ENCODE data around the gene PTPRT. TPM values are rescaled to one million over a fixed set of nuclear protein-coding genes. Genes with fewer than 3 reads are reported as not detected.

PTPRT gene
- total and polyA plus RNA-seq, 2 donors = 0.09 to 1.9 TPM

DNA sequence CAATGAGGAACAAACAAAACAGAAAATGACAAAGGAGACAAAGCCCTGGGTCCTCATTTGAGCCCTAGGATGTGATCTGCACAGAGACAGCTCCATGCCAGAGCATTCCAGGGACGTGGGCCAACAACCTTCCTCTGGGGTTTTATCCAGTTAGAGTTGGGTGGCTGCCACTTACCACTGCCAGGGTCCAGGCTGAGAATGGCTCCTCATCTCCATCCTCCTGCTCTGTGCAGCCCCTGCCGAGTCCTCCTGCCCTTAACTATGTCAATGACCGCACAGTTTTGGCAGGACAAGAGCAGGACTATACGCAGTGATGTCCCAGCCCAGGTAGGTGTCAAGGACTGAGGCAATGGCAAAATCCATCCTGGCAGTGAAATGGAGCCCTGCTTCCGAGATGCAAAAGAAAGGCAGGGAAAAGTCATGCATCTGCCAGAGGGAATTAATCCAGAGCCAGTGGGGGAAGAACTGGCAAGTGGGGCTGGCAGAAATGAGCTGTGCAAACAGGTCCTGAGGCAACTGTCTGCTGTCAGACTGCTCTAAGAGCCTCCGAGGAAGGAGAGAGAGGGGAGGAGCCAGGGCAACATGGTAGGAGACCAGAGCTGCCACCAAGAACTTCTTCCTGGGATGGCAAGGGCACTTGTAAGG, 449.4 kb downstream of the PTPRT start:
- H3K4me1 ChIP-seq (ENCODE audit: insufficient read depth) = no peaks in the 10 kb centered on the region
- H3K4me3 ChIP-seq (ENCODE audit: low read depth, low read length) = no peak overlapping the region
- WGBS = 44% methylated on average over 6 of the region's 6 CpGs
- no peak for DNase-seq (ENCODE audit: extremely low spot score)
- no peaks in the 10 kb centered on the region for H3K36me3 ChIP-seq (ENCODE audit: insufficient read depth)
- H3K27ac ChIP-seq (ENCODE audit: low read depth) = no peak overlapping the region

DNA sequence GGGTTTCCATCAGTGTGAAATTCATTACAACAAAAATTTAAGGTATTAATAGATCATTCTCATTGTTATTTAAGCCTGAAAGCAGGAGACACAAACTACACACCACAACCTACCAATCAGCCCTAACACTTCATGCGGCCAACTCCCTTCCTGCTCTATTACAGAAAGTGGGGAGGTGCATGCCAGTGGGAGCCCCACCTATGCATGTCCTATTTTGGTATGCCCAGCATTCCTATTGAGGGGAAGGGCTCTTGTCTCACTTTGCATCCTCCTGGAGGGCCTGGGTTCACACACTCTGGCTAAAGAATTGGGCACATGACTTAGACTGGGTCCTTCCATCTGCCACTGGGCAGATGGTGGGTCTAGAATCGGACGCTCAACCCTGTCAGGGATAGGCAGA, 450.0 kb downstream of the PTPRT start:
- H3K4me1 ChIP-seq (ENCODE audit: insufficient read depth) = no peaks in the 10 kb centered on the region
- DNase-seq (ENCODE audit: extremely low spot score) = no peak
- H3K27ac ChIP-seq (ENCODE audit: low read depth) = no peak overlapping the region
- no peak overlapping the region for H3K4me3 ChIP-seq (ENCODE audit: low read depth, low read length)
- H3K36me3 ChIP-seq (ENCODE audit: insufficient read depth) = no peaks in the 10 kb centered on the region
- 91% methylated on average over 3 of the region's 3 CpGs for WGBS

DNA sequence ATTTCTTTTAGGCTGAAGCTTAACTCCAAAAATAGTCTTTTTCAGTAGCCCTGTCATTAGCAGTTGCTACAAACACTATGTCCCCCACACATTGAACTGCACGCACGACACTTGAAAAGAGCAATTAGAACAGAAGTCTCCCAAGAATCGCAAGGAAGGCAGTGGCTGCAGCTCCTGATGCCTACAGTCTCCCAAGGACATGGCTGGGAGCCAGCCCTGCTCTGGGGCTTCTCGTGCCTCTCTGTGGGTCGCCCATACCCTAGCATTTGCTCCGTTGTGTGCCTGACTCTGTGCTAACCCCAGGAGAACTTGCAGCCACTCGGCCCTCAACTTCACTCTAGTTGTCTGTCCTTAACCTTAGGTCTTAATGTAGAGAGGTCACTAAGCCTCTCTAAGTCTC, 454.2 kb downstream of the PTPRT start:
- no peak overlapping the region for H3K27ac ChIP-seq (ENCODE audit: low read depth)
- 84% methylated on average over 7 of the region's 7 CpGs for WGBS

DNA sequence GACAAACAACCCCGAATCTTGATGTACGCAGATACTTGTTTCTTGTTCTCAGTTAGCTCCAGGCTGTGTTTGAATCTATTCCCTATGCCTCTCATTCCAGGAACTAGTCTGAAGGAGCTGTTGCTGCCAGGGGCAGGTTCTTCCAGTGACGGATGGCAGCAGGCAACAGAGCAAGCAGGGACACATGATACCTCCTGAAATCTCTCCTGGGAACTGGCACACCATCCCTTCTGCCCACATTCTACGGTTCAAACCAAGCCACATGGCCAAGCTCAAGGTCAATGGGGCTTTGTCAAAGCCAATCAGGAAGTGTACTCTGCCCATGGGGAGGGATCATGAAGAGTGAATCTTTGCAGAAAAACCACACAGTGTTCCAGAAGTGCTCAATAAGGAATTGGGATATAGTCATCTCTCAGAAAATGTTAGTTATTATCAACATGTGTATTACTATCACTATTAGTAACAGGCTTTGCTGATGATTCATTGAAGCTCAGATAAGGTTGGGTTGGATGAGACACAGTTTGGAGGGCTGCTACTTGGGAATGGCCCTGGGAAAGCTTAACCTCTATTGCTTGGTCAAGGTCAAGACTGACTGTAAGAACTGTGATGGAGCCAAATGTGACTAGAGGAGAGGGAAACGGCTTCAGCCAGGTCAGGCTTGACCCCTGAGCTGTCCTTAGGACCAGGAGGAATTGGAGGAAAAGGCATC, 454.9 kb downstream of the PTPRT start:
- WGBS = 80% methylated on average over 5 of the region's 5 CpGs
- Histone ChIP-seq H3K4me1 (ENCODE audit: insufficient read depth) (no peaks in the 10 kb centered on the region), H3K4me3 (ENCODE audit: low read depth, low read length) (no peak overlapping the region), H3K27ac (ENCODE audit: low read depth) (no peak overlapping the region), H3K36me3 (ENCODE audit: insufficient read depth) (no peaks in the 10 kb centered on the region)
- DNase-seq (ENCODE audit: extremely low spot score) = no peak

More for the DNA sequence above, 454.2 kb downstream of the PTPRT start:
- no peak overlapping the region for H3K4me3 ChIP-seq (ENCODE audit: low read depth, low read length)
- no peaks in the 10 kb centered on the region for H3K36me3 ChIP-seq (ENCODE audit: insufficient read depth)
- H3K4me1 ChIP-seq (ENCODE audit: insufficient read depth) = no peaks in the 10 kb centered on the region
- DNase-seq (ENCODE audit: extremely low spot score) = no peak

DNA sequence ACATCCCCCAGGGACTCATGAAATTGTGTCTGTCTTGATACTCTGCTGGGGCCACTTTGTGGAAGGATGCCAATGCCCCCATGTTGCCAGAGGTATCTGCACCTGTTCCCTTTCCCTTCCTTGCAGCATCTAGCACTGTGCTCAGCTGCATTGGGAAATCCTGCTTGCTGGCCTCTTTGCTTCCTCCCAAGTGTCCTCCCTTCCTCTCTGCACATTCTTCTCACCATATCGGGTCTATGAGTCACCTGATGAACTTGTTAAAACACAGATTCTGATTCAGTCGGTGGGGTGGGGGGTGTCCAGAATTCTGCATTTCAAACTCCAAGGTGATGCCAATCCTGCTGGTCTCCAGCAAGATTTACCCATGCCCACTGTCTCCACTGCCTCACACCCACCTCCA, 467.8 kb downstream of the PTPRT start:
- 39% methylated on average over 2 of the region's 2 CpGs for WGBS
- H3K4me1 ChIP-seq (ENCODE audit: insufficient read depth) = no peaks in the 10 kb centered on the region
- no peak for DNase-seq (ENCODE audit: extremely low spot score)
- H3K27ac ChIP-seq (ENCODE audit: low read depth) = no peak overlapping the region
- H3K4me3 ChIP-seq (ENCODE audit: low read depth, low read length) = no peak overlapping the region
- no peaks in the 10 kb centered on the region for H3K36me3 ChIP-seq (ENCODE audit: insufficient read depth)

DNA sequence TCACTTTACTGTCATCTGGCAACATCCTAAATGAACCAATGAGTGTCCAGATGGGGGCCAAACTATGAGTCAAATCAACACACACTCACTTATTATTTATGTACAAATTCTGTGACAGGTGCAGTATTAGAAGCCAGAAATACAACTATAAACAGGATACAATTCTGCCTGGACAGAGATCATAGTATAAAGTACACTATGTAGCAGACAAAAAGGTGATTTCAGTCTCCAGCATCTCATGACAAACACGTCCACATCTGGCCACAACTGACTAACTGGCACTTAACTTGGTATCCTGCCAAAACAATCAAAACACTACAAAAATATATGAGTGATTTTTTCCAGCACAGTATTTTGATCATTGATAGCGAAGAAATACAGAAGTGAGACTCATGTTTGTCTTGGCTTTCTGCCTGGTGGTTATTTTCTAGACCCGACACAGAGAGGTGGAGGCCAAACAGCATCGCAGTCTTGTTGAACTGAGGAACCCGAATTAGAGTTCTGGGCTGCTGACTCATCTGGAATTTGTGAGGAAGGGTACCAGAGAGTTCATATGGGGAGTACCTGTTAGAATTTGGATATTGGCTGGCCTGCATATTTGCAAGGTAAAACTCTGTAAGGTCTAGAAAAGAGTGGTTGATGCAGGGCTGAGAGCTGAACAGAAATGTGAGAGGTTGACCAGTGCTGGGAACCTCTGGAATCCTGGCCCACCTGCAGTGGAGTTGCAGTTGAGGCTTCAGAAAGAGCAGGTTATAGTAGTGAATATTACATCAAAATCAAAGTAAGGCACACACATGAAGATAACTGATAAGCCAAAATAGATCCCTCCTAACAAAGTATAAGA, 475.2 kb downstream of the PTPRT start:
- H3K4me1 ChIP-seq (ENCODE audit: insufficient read depth) = no peaks in the 10 kb centered on the region
- WGBS = 43% methylated on average over 5 of the region's 5 CpGs
- no peaks in the 10 kb centered on the region for H3K36me3 ChIP-seq (ENCODE audit: insufficient read depth)
- DNase-seq (ENCODE audit: extremely low spot score) = no peak
- H3K4me3 ChIP-seq (ENCODE audit: low read depth, low read length) = no peak overlapping the region
- no peak overlapping the region for H3K27ac ChIP-seq (ENCODE audit: low read depth)

DNA sequence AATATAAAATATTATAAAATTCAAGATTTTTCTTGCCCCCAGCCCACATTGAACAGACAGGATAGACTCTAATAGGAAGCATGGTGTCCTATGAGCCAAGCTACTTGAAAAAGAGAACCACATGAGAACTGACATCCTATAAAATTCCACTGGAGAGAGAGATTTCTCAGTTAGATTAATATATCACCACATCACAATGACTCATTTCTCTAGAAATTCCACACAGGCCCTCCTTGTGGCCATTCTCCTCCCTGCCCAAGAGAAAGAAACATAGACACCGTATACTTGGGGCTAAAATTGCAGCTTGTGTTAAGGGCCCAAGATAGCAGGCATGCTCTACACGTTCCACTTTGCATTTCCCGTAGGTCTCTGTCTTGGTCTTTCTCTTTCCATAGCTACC, 481.4 kb downstream of the PTPRT start:
- Histone ChIP-seq H3K4me1 (ENCODE audit: insufficient read depth) (no peaks in the 10 kb centered on the region), H3K4me3 (ENCODE audit: low read depth, low read length) (no peak overlapping the region), H3K36me3 (ENCODE audit: insufficient read depth) (no peaks in the 10 kb centered on the region), H3K27ac (ENCODE audit: low read depth) (no peak overlapping the region)
- WGBS = 87% methylated on average over 3 of the region's 3 CpGs
- no peak for DNase-seq (ENCODE audit: extremely low spot score)

DNA sequence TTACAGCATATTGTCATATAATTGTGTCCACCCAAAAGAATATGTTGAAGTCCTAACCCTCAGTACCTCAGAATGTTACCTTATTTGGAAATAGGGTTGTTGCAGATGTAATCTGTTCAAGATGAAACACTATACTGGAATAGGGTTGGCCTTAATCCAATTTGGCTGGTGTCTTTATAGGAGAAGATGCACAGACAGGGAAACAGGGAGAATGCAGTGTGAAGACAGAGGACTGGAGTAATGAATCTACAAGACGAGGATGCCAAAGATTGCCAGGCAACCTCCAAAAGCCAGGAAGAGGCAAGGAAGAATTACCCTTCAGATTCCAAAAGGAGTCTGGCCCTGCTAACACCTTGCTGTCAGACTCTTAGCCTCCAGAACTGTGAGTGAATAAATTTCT, 482.9 kb downstream of the PTPRT start:
- Histone ChIP-seq H3K27ac (ENCODE audit: low read depth) (no peak overlapping the region), H3K4me3 (ENCODE audit: low read depth, low read length) (no peak overlapping the region), H3K36me3 (ENCODE audit: insufficient read depth) (no peaks in the 10 kb centered on the region), H3K4me1 (ENCODE audit: insufficient read depth) (no peaks in the 10 kb centered on the region)
- no peak for DNase-seq (ENCODE audit: extremely low spot score)
- WGBS = 27% methylated on average over 1 of the region's 1 CpG

DNA sequence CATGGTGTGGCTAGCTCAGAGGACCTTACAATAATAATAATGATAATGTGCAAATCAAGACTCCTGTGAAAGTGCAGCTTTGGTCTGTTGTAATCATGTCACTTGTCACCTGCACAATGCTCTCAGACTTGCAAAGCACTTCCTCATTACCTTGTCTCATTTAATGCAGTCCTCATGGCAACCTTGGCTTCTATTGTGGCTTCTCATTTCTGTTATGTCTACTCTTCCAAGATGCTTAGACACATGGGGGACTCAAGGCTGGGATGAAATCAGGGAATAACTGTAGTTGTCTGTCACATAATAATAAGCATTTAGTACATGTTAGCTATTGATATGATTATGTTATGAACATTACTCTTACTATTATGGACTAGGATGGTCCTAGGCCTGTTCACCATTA, 484.2 kb downstream of the PTPRT start:
- H3K4me3 ChIP-seq (ENCODE audit: low read depth, low read length) = no peak overlapping the region
- H3K27ac ChIP-seq (ENCODE audit: low read depth) = no peak overlapping the region
- no peaks in the 10 kb centered on the region for H3K4me1 ChIP-seq (ENCODE audit: insufficient read depth)
- no peak for DNase-seq (ENCODE audit: extremely low spot score)
- H3K36me3 ChIP-seq (ENCODE audit: insufficient read depth) = no peaks in the 10 kb centered on the region

DNA sequence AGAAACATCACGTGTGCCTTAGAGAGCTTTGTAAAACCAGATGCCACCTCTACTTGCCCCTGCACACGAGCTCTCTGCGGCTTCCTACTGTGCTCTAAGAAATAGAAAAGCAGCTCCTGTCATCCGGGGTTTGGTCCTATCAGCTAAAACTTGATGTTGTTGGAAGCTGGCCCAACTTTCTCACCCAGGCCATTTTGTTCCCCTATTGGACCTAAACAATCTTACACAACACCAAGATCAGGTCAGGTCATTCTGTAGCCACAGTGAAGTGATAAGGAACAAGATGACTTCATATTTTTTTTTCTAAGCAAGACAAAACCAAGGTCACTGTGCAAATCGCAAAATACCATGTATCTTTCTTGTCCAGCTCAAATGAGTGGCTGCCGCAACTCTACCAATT, 486.0 kb downstream of the PTPRT start:
- Histone ChIP-seq H3K36me3 (ENCODE audit: insufficient read depth) (no peaks in the 10 kb centered on the region), H3K27ac (ENCODE audit: low read depth) (no peak overlapping the region), H3K4me1 (ENCODE audit: insufficient read depth) (no peaks in the 10 kb centered on the region), H3K4me3 (ENCODE audit: low read depth, low read length) (no peak overlapping the region)
- DNase-seq (ENCODE audit: extremely low spot score) = no peak
- WGBS = 86% methylated on average over 6 of the region's 6 CpGs

DNA sequence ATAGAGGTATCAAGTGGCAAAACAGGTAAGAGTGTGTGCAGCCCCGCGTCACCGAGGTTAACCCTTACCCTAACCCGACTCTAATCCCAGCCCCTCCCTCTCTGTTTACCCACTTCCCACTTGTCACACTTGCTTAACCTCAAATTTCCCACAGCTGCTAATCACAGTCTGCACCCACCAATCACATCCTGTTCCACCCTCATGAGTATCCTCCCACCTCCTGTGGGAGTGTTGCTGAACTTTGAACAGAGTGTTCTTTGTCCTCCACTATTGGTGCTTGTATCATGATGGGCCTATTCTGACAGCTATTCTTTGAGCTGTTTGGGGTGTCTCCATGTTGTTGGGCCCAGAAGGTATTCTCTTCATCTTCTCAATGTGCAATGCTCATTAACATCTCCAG, 487.8 kb downstream of the PTPRT start:
- WGBS = 82% methylated on average over 4 of the region's 4 CpGs
- Histone ChIP-seq H3K27ac (ENCODE audit: low read depth) (no peak overlapping the region), H3K36me3 (ENCODE audit: insufficient read depth) (no peaks in the 10 kb centered on the region), H3K4me3 (ENCODE audit: low read depth, low read length) (no peak overlapping the region), H3K4me1 (ENCODE audit: insufficient read depth) (no peaks in the 10 kb centered on the region)
- no peak for DNase-seq (ENCODE audit: extremely low spot score)

DNA sequence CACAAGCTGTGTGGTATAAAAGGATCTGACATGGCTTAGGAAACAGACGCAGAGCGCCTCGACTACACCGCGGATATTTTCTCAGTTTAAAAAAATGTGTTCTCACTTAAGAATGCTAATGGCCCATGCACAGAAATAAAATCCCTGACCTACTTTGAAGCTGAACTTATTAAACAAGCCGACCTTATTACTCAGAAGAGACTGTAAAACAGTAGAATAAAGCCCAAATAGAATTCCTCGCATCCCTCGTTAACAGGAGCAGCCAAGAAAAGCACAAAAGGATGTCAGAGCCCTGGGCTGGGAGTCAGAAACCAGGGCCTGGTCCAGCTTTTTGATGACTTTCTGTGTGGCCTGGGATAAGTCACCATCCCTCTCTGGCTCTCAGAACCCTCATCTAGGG, 489.3 kb downstream of the PTPRT start:
- no peak overlapping the region for H3K27ac ChIP-seq (ENCODE audit: low read depth)
- no peak for DNase-seq (ENCODE audit: extremely low spot score)
- 24% methylated on average over 8 of the region's 8 CpGs for WGBS
- no peak overlapping the region for H3K4me3 ChIP-seq (ENCODE audit: low read depth, low read length)
- H3K4me1 ChIP-seq (ENCODE audit: insufficient read depth) = no peaks in the 10 kb centered on the region
- no peaks in the 10 kb centered on the region for H3K36me3 ChIP-seq (ENCODE audit: insufficient read depth)

DNA sequence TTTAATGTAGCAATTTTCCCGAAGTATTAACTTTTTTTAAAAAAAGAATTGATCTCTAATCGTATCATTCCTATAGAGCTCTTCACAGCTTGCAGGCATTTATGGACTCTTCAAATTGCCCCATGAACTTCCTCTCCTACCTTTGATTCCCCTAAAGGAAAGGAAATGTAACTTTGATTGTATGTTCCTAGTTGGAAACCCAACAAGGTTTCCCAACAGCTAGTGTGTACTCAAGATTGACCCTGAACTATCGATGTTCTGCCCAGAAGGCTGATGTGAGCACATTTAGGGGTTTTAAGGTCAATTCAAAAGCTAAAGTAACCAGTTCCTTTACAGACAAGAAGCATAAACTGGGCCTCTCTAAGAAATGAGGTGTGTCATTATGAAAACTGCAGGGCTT, 491.7 kb downstream of the PTPRT start:
- Histone ChIP-seq H3K4me1 (ENCODE audit: insufficient read depth) (no peaks in the 10 kb centered on the region), H3K36me3 (ENCODE audit: insufficient read depth) (no peaks in the 10 kb centered on the region), H3K4me3 (ENCODE audit: low read depth, low read length) (no peak overlapping the region), H3K27ac (ENCODE audit: low read depth) (no peak overlapping the region)
- DNase-seq (ENCODE audit: extremely low spot score) = no peak
- WGBS = 68% methylated on average over 3 of the region's 3 CpGs

DNA sequence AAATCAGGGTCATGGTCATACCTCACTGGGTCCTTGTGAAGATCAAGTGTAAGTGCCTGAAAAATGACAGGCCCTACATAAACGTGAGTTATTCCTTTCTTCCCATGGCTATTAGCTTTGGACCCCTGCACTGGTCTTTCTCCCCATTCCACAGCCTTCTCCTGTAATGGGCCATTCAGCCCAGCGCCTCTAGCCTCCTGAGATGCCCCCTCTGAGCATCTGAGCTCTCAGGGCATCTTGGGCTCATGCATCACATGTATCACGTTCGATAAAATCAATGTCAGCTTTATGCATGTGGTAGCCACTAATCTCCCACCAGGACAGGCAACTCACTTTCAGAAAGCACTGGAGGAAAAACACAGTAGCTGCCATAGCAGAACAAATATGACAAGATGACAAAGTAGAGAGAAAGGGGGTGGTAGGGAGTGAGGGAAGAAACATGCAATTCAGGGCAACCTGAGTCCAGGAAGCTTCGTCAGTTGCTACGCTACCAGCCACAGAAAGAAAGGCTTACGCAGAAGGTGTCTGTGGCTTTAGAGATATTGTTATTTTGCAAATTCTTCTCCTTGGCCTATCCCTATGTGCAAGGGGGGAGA, 498.8 kb downstream of the PTPRT start:
- no peaks in the 10 kb centered on the region for H3K4me1 ChIP-seq (ENCODE audit: insufficient read depth)
- no peak overlapping the region for H3K4me3 ChIP-seq (ENCODE audit: low read depth, low read length)
- no peak overlapping the region for H3K27ac ChIP-seq (ENCODE audit: low read depth)
- no peak for DNase-seq (ENCODE audit: extremely low spot score)
- 90% methylated on average over 7 of the region's 7 CpGs for WGBS
- no peaks in the 10 kb centered on the region for H3K36me3 ChIP-seq (ENCODE audit: insufficient read depth)

Data from urinary bladder (tissue), 4 donors.